Sigmoid colon (tissue), 7 donors: ENCODE measurements around the gene KCNH1. TPM values are rescaled to one million over a fixed set of nuclear protein-coding genes. Genes with fewer than 3 reads are reported as not detected.

Experiments
- DNase-seq: peaks from one replicate; pipeline ENCODE4 v3.0.0-alpha.2; 2019
- H3K27ac ChIP-seq, 4 donors: fragments of 200-600 bp; sonication (generic); one replicate each; pipeline ENCODE4 v1.5.1; 2016 to 2019; ENCODE audit warnings: mild to moderate bottlenecking in 1 of 4
- H3K27me3 ChIP-seq, 3 donors: fragments of 200-600 bp; sonication (generic); one replicate each; pipeline ENCODE4 v1.5.1; 2019; ENCODE audit warnings: mild to moderate bottlenecking in 1 of 3
- H3K36me3 ChIP-seq, 4 donors: fragments of 200-600 bp; sonication (generic); one replicate each; pipeline ENCODE4 v1.5.1; 2016 to 2019
- H3K4me1 ChIP-seq, 4 donors: fragments of 200-600 bp; sonication (generic); one replicate each; pipeline ENCODE4 v1.5.1; 2017 to 2019
- H3K4me3 ChIP-seq, 4 donors: fragments of 200-600 bp; sonication (generic); one replicate each; pipeline ENCODE4 v1.5.1; 2017 to 2019; ENCODE audit warnings: mild to moderate bottlenecking in 2 of 4, moderate library complexity in 1 of 4
- H3K9me3 ChIP-seq, 4 donors: fragments of 200-600 bp in 3 of 4; sonication (generic) in 3 of 4; one replicate each; pipeline versions ENCODE4 v1.5.1 to v1.6.1; 2013 to 2019
- CTCF ChIP-seq, 4 experiments: fragments of 450-650 bp in 3 of 4; fragments of 200-600 bp in 1 of 4; IDR thresholded peaks; one replicate each; pipeline ENCODE4 v1.5.1; 2016 to 2019; ENCODE audit warnings: antibody characterized with exemption in 4 of 4, mild to moderate bottlenecking in 3 of 4, moderate library complexity in 2 of 4
- EP300 ChIP-seq, 4 donors: sonication (generic); formaldehyde crosslinking; IDR thresholded peaks; one replicate each; pipeline ENCODE4 v1.6.1; 2017; ENCODE audit warnings: antibody characterized with exemption in 4 of 4
- POLR2A ChIP-seq, 2 donors: fragments of 450-650 bp; IDR thresholded peaks; one replicate each; pipeline ENCODE4 v1.6.1; 2016; ENCODE audit warnings: antibody characterized with exemption in 2 of 2, mild to moderate bottlenecking in 2 of 2, moderate library complexity in 2 of 2
- POLR2AphosphoS5 ChIP-seq, 4 donors: sonication (generic); formaldehyde crosslinking; IDR thresholded peaks; one replicate each; pipeline ENCODE4 v1.6.1; 2017; ENCODE audit warnings: antibody characterized with exemption in 4 of 4
- WGBS, 2 donors: extraction: QIAGEN DNeasy Blood & Tissue Kit; methylation state at CpG; one replicate each; pipeline ENCODE4 v1.1.7; 2013; 5-methylcytosine and 5-hydroxymethylcytosine counted together
- intact Hi-C: fragments of 100-400 bp; cut with DNase I; formaldehyde crosslinking; loops from one replicate; pipeline ENCODE4 v1.15.1; 2023
- polyA plus RNA-seq, 3 donors: library from polyadenylated mRNA; stranded (reverse); fragments of 200-250 nt; gene quantifications; one replicate each; pipeline ENCODE4 v1.2.3, GENCODE V29; 2013
- total RNA-seq, 4 donors: library from RNA; depleted of rRNA; stranded (reverse); fragments of >200 nt; gene quantifications; one replicate each; pipeline ENCODE4 v1.1.0, GENCODE V29; 2016
- donor health status: healthy with polysubstance abuse.
- donor health status: Bipolar disorder and iron deficiency.
- donor health status: healthy.

Gene KCNH1
- total and polyA plus RNA-seq, 7 donors, result 0.23 to 3.1 (median 0.55) TPM; not detected in 2

DNA sequence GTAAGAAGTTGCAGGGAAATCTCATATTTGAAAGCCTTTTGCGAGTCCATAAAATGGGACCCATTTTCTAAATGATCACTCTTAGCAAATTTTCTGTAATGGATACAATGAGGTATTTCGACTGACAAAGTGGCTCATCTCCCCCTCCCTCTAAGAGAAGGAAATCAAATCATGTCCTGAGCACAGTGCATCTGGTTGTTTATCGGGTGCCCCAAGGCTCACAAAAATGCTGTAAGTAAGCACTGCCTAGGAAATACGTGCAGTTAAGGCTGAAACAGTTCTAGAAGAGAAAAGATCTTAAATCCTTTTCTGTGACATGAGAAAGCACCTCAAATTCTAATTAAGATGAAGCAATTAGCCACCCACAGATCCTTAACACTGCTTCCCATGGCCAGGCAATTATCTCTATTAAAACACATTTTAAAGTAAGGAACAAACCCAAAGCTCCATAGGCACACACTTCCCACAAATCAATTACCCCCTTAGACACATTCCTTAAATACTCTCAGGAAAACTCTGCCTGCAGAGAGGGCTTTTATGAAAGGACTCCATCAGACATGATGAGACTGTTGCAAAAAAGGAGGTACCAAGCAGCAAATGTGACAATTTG, 216.3 kb downstream of the KCNH1 start:
- intact Hi-C loops, result no loop called here
- WGBS, 2 donors, result 69 to 70% methylated on average over 4 of the region's 4 CpGs

DNA sequence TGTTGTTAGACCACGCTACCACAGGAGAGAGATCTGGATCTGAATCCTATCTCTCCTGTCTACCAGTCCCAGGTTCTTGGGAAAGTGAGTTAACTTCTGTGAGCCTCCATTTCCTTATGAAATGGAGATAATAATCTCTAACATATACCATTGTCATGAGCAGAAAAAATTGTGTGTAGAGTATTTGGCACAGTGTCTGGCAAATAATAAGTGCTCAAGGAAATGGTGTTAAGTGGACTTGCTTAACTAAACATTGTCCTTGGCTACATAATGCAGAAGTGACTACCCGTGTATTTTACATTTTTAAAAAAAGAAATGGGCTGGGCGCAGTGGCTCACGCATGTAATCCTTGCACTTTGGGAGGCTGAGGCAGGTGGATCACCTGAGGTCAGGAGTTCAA, 217.4 kb downstream of the KCNH1 start:
- H3K27ac ChIP-seq, result no peak overlapping the region
- no peaks in the 10 kb centered on the region for H3K9me3 ChIP-seq
- no peaks in the 10 kb centered on the region for H3K36me3 ChIP-seq
- intact Hi-C loops, result no loop called here
- no peak for DNase-seq
- no peak overlapping the region for H3K4me3 ChIP-seq
- H3K4me1 ChIP-seq, result no peaks in the 10 kb centered on the region
- H3K27me3 ChIP-seq, result no peaks in the 10 kb centered on the region
- TF ChIP-seq POLR2A (IDR thresholded peaks at IDR 0.05) (no peak), EP300 (IDR thresholded peaks at IDR 0.05) (no peak), POLR2AphosphoS5 (IDR thresholded peaks at IDR 0.05) (no peak), CTCF (IDR thresholded peaks at IDR 0.05) (no peak)
- 65 to 81% methylated on average over 4 of the region's 4 CpGs for WGBS, 2 donors

More for the DNA sequence above, 216.3 kb downstream of the KCNH1 start:
- DNase-seq, result no peak
- H3K36me3 ChIP-seq, result no peaks in the 10 kb centered on the region
- H3K4me1 ChIP-seq, result no peaks in the 10 kb centered on the region
- H3K9me3 ChIP-seq, result no peaks in the 10 kb centered on the region
- H3K27me3 ChIP-seq, result no peaks in the 10 kb centered on the region
- no peak overlapping the region for H3K27ac ChIP-seq
- TF ChIP-seq POLR2AphosphoS5 (IDR thresholded peaks at IDR 0.05) (no peak), POLR2A (IDR thresholded peaks at IDR 0.05) (no peak), CTCF (IDR thresholded peaks at IDR 0.05) (no peak), EP300 (IDR thresholded peaks at IDR 0.05) (no peak)
- H3K4me3 ChIP-seq, result no peak overlapping the region

- no peak overlapping the region for H3K27ac ChIP-seq
- intact Hi-C loops, result no loop called here
- no peaks in the 10 kb centered on the region for H3K4me1 ChIP-seq
- H3K4me3 ChIP-seq, result no peak overlapping the region
- no peak for DNase-seq
- no peaks in the 10 kb centered on the region for H3K36me3 ChIP-seq
- TF ChIP-seq EP300 (IDR thresholded peaks at IDR 0.05) (no peak), POLR2A (IDR thresholded peaks at IDR 0.05) (no peak), POLR2AphosphoS5 (IDR thresholded peaks at IDR 0.05) (no peak)
- 15 to 52% methylated on average over 6 of the region's 6 CpGs for WGBS, 2 donors
- no peaks in the 10 kb centered on the region for H3K27me3 ChIP-seq
- H3K9me3 ChIP-seq, result no peaks in the 10 kb centered on the region
These were observed 217.9 kb downstream of the KCNH1 start for GRCh38 chr1:210915890-210916507.

DNA sequence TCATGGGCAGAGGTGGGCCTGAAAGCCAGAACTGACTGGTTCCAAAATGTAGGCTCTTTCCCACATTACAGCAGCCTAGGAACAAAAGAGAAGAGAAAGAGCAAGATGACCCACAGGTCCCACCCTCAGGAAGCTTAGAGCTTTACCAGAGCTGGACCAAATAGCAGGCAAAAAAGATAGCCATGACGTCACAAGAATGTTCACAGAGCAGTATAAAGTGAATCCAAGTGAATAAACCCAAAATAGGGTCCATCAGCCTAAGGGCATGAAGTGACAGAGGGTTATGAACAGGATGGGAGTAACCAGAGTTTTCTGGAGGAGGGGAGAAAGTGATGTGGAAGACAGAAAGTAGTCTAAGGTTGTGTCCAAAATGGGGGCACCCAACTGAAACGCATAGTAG, 221.2 kb downstream of the KCNH1 start:
- Histone ChIP-seq H3K4me3 (no peak overlapping the region), H3K27me3 (no peaks in the 10 kb centered on the region), H3K9me3 (no peaks in the 10 kb centered on the region), H3K36me3 (no peaks in the 10 kb centered on the region), H3K27ac (no peak overlapping the region), H3K4me1 (no peaks in the 10 kb centered on the region)
- intact Hi-C loops, result no loop called here
- TF ChIP-seq EP300 (IDR thresholded peaks at IDR 0.05), result no peak
- TF ChIP-seq POLR2A (IDR thresholded peaks at IDR 0.05), result no peak
- no peak for TF ChIP-seq POLR2AphosphoS5 (IDR thresholded peaks at IDR 0.05)
- no peak for TF ChIP-seq CTCF (IDR thresholded peaks at IDR 0.05)
- 75 to 90% methylated on average over 2 of the region's 2 CpGs for WGBS, 2 donors
- no peak for DNase-seq

- TF ChIP-seq POLR2AphosphoS5 (IDR thresholded peaks at IDR 0.05) (no peak), POLR2A (IDR thresholded peaks at IDR 0.05) (no peak), CTCF (IDR thresholded peaks at IDR 0.05) (no peak), EP300 (IDR thresholded peaks at IDR 0.05) (no peak)
- WGBS, 2 donors, result 43 to 64% methylated on average over 2 of the region's 2 CpGs
- Histone ChIP-seq H3K36me3 (no peaks in the 10 kb centered on the region), H3K4me1 (no peaks in the 10 kb centered on the region), H3K27me3 (no peaks in the 10 kb centered on the region), H3K4me3 (no peak overlapping the region), H3K9me3 (no peaks in the 10 kb centered on the region), H3K27ac (no peak overlapping the region)
- no peak for DNase-seq
- intact Hi-C loops, result no loop called here
These were observed 223.8 kb downstream of the KCNH1 start for GRCh38 chr1:210910020-210910575.
